ENCODE data around the gene CORO1A. TPM values are rescaled to one million over a fixed set of nuclear protein-coding genes. Genes with fewer than 3 reads are reported as not detected.
A peak's percentile ranks its signal among the peaks of the same experiment; 100 is the strongest.
"Not testable (repeated sequence)": the region's sequence is repeated elsewhere in the genome, so short reads cannot be mapped to it uniquely, and the experiment has no call there.

Gene CORO1A
- total RNA-seq, 1 donor from 2014 or later = 4.0 TPM

- H3K79me2 ChIP-seq (ENCODE audit: insufficient read depth, low read length) = no peaks in the 10 kb centered on the region
- no peak overlapping the region for H3K27ac ChIP-seq (ENCODE audit: low read depth, low read length)
- DNase-seq (ENCODE audit: low read depth) = no peak
- no peaks in the 10 kb centered on the region for H3K4me1 ChIP-seq (ENCODE audit: insufficient read depth, low read length)
- no peak for FAIRE-seq
- Mint-ChIP-seq H3K36me3 (ENCODE audit: low read depth, unreplicated experiment) (no peaks in the 10 kb centered on the region), H3K4me3 (ENCODE audit: unreplicated experiment) (no peak overlapping the region), H3K9me3 (ENCODE audit: unreplicated experiment) (no peaks in the 10 kb centered on the region), H3K4me1 (ENCODE audit: low read depth, unreplicated experiment) (no peaks in the 10 kb centered on the region), H3K27me3 (ENCODE audit: low read depth, unreplicated experiment) (peaks cover 3% of the 10 kb centered on the region), H3K27ac (ENCODE audit: unreplicated experiment) (no peak overlapping the region)
- H3K36me3 ChIP-seq (ENCODE audit: insufficient read depth, low read length) = no peaks in the 10 kb centered on the region
- H3K27me3 ChIP-seq (ENCODE audit: insufficient read depth, low read length) = no peaks in the 10 kb centered on the region
- H3K4me3 ChIP-seq (ENCODE audit: insufficient read depth, low read depth, low read length) = no peak overlapping the region
- no peak overlapping the region for H2AFZ ChIP-seq (ENCODE audit: low read depth, low read length)
- H4K20me1 ChIP-seq (ENCODE audit: insufficient read depth, low read length) = no peaks in the 10 kb centered on the region
- TF ChIP-seq EZH2 (IDR thresholded peaks at IDR 0.05; ENCODE audit: insufficient read depth, low read length) = no peak
- TF ChIP-seq CTCF (IDR thresholded peaks at IDR 0.05; ENCODE audit: insufficient read depth, low read depth, low read length) = no peak
- H3K9me3 ChIP-seq (ENCODE audit: insufficient read depth, low read depth, low read length) = no peaks in the 10 kb centered on the region
- H3K9ac ChIP-seq (ENCODE audit: low read length) = no peak overlapping the region
- H3K4me2 ChIP-seq (ENCODE audit: low read length) = no peak overlapping the region
Measured at GRCh38 chr16:30173054-30173453, 10.3 kb upstream of the CORO1A start.

- H3K4me3 Mint-ChIP-seq (ENCODE audit: unreplicated experiment) = peak overlapping the region; percentile 40
- H3K4me1 Mint-ChIP-seq (ENCODE audit: low read depth, unreplicated experiment) = not testable (repeated sequence)
Measured at GRCh38 chr16:30176876-30177275, 6.5 kb upstream of the CORO1A start.

GRCh38 chr16:30179195-30179594 lies 4.2 kb upstream of the CORO1A start:
- H3K27me3 Mint-ChIP-seq (ENCODE audit: low read depth, unreplicated experiment) = peaks cover 16% of the 10 kb centered on the region
- no peak overlapping the region for H3K4me3 ChIP-seq (ENCODE audit: insufficient read depth, low read depth, low read length)
- H3K27ac Mint-ChIP-seq (ENCODE audit: unreplicated experiment) = no peak overlapping the region
- H3K4me1 ChIP-seq (ENCODE audit: insufficient read depth, low read length) = peaks cover 6% of the 10 kb centered on the region
- H3K36me3 ChIP-seq (ENCODE audit: insufficient read depth, low read length) = no peaks in the 10 kb centered on the region
- DNase-seq (ENCODE audit: low read depth) (no peak), FAIRE-seq (no peak)
- TF ChIP-seq EZH2 (IDR thresholded peaks at IDR 0.05; ENCODE audit: insufficient read depth, low read length) = no peak
- no peak for TF ChIP-seq CTCF (IDR thresholded peaks at IDR 0.05; ENCODE audit: insufficient read depth, low read depth, low read length)
- no peaks in the 10 kb centered on the region for H4K20me1 ChIP-seq (ENCODE audit: insufficient read depth, low read length)
- H3K4me1 Mint-ChIP-seq (ENCODE audit: low read depth, unreplicated experiment) = no peaks in the 10 kb centered on the region
- H3K9ac ChIP-seq (ENCODE audit: low read length) = no peak overlapping the region
- no peak overlapping the region for H2AFZ ChIP-seq (ENCODE audit: low read depth, low read length)
- no peaks in the 10 kb centered on the region for H3K79me2 ChIP-seq (ENCODE audit: insufficient read depth, low read length)
- H3K9me3 ChIP-seq (ENCODE audit: insufficient read depth, low read depth, low read length) = no peaks in the 10 kb centered on the region
- no peaks in the 10 kb centered on the region for H3K27me3 ChIP-seq (ENCODE audit: insufficient read depth, low read length)
- H3K4me2 ChIP-seq (ENCODE audit: low read length) = no peak overlapping the region
- no peaks in the 10 kb centered on the region for H3K9me3 Mint-ChIP-seq (ENCODE audit: unreplicated experiment)
- H3K4me3 Mint-ChIP-seq (ENCODE audit: unreplicated experiment) = no peak overlapping the region
- H3K27ac ChIP-seq (ENCODE audit: low read depth, low read length) = no peak overlapping the region
- no peaks in the 10 kb centered on the region for H3K36me3 Mint-ChIP-seq (ENCODE audit: low read depth, unreplicated experiment)

More at GRCh38 chr16:30176876-30177275, 6.5 kb upstream of the CORO1A start:
- H3K9me3 ChIP-seq (ENCODE audit: insufficient read depth, low read depth, low read length); H3K27me3 ChIP-seq (ENCODE audit: insufficient read depth, low read length); H3K4me1 ChIP-seq (ENCODE audit: insufficient read depth, low read length); H3K27me3 Mint-ChIP-seq (ENCODE audit: low read depth, unreplicated experiment); H3K9me3 Mint-ChIP-seq (ENCODE audit: unreplicated experiment); H3K36me3 ChIP-seq (ENCODE audit: insufficient read depth, low read length); H3K27ac ChIP-seq (ENCODE audit: low read depth, low read length); H4K20me1 ChIP-seq (ENCODE audit: insufficient read depth, low read length); H3K79me2 ChIP-seq (ENCODE audit: insufficient read depth, low read length); H3K4me2 ChIP-seq (ENCODE audit: low read length); H3K27ac Mint-ChIP-seq (ENCODE audit: unreplicated experiment); H3K36me3 Mint-ChIP-seq (ENCODE audit: low read depth, unreplicated experiment); DNase-seq (ENCODE audit: low read depth); H2AFZ ChIP-seq (ENCODE audit: low read depth, low read length); FAIRE-seq; H3K9ac ChIP-seq (ENCODE audit: low read length); H3K4me3 ChIP-seq (ENCODE audit: insufficient read depth, low read depth, low read length): not testable (repeated sequence)
